ENCODE results near the gene SLC66A1. TPM values are rescaled to one million over a fixed set of nuclear protein-coding genes. Genes with fewer than 3 reads are reported as not detected.

Gene SLC66A1
- total RNA-seq, 6 donors from 2014 or later, result 15.6 to 30.3 (median 24.3) TPM

DNA sequence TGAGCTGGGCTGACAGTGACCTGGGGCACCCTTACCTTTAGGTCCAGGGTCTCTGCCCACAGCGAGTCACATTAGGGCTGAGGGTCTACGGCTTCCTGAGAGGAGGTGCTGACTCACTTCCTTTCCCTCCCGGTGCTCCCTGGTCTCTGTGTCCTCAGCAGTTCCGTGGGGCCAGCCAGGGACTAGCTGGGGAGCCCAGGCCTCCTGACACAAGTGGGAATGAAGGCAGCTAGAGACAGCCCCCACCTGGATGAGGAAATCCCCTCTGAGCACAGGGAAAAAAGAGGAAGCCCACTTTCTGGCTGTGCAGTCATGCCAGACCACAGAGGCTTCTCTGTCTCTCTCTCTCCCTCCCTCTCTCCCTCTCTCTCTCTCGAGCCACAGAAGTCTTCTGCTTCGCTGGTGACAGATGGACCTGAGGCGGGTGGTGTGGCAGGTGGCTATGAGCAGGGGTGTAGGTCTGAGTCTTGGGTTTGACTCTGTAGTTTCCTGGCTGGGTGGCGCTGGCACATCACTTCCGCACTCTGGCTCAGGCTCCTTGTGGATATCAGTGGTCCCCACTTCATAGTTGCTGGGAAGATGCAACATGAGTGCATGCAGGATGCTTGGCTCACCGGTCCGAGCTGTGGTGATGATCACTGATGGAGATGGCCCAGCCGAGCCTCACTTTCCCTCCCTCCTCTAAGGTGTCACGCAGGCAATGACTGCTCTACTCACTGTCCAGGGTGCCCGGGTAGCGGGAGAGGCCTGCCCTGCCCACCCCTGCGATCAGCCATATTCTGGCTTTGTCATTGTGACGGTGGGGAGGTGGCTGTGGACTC lies 3.5 kb downstream of the SLC66A1 start:
- Histone ChIP-seq H3K9me3 (no peaks in the 10 kb centered on the region), H3K36me3 (peaks cover 0 to 16% (median 9%) of the 10 kb centered on the region in 4 donors), H3K4me1 (peaks cover 25 to 52% (median 26%) of the 10 kb centered on the region in 4 donors), H3K4me3 (no peak overlapping the region), H3K27me3 (no peaks in the 10 kb centered on the region), H3K27ac (peak overlapping the region in 2 of 4 donors; percentile 26 to 35)
- TF ChIP-seq POLR2AphosphoS5 (IDR thresholded peaks at IDR 0.05), result no peak
- TF ChIP-seq EP300 (IDR thresholded peaks at IDR 0.05), result no peak
- TF ChIP-seq POLR2A (IDR thresholded peaks at IDR 0.05), result no peak
- no peak for DNase-seq
- 50 to 76% methylated on average over 9 to 17 of the region's 17 CpGs for WGBS, 2 donors
- ATAC-seq (ENCODE audit: low FRiP score in 2 of 2), result no peak

- H3K27ac ChIP-seq, result no peak overlapping the region
- TF ChIP-seq CTCF (IDR thresholded peaks at IDR 0.05), result no peak
- TF ChIP-seq EP300 (IDR thresholded peaks at IDR 0.05), result no peak
- no peak for TF ChIP-seq POLR2AphosphoS5 (IDR thresholded peaks at IDR 0.05)
- no peak for TF ChIP-seq POLR2A (IDR thresholded peaks at IDR 0.05)
- H3K36me3 ChIP-seq, result peaks cover 0 to 22% (median 11%) of the 10 kb centered on the region in 4 donors
- WGBS, 2 donors, result 75 to 89% methylated on average over 1 to 13 of the region's 13 CpGs
- ATAC-seq (ENCODE audit: low FRiP score in 2 of 2), result no peak
- H3K9me3 ChIP-seq, result no peaks in the 10 kb centered on the region
- no peaks in the 10 kb centered on the region for H3K27me3 ChIP-seq
- H3K4me3 ChIP-seq, result no peak overlapping the region
- H3K4me1 ChIP-seq, result peaks cover 15 to 40% (median 18%) of the 10 kb centered on the region in 4 donors
- no peak for DNase-seq
These were observed 5.2 kb downstream of the SLC66A1 start for GRCh38 chr1:19317126-19317910.

GRCh38 chr1:19319196-19319595 lies 7.1 kb downstream of the SLC66A1 start:
- no peak overlapping the region for H3K27ac ChIP-seq
- ATAC-seq (ENCODE audit: low FRiP score in 2 of 2), result no peak
- H3K36me3 ChIP-seq, result peaks cover 0 to 35% (median 19%) of the 10 kb centered on the region in 4 donors
- H3K4me3 ChIP-seq, result no peak overlapping the region
- H3K27me3 ChIP-seq, result no peaks in the 10 kb centered on the region
- 82 to 89% methylated on average over 3 of the region's 3 CpGs for WGBS, 2 donors
- H3K9me3 ChIP-seq, result no peaks in the 10 kb centered on the region
- DNase-seq, result no peak
- TF ChIP-seq EP300 (IDR thresholded peaks at IDR 0.05) (no peak), CTCF (IDR thresholded peaks at IDR 0.05) (no peak), POLR2A (IDR thresholded peaks at IDR 0.05) (no peak), POLR2AphosphoS5 (IDR thresholded peaks at IDR 0.05) (no peak)
- peaks cover 3 to 23% (median 7%) of the 10 kb centered on the region in 4 donors for H3K4me1 ChIP-seq

DNA sequence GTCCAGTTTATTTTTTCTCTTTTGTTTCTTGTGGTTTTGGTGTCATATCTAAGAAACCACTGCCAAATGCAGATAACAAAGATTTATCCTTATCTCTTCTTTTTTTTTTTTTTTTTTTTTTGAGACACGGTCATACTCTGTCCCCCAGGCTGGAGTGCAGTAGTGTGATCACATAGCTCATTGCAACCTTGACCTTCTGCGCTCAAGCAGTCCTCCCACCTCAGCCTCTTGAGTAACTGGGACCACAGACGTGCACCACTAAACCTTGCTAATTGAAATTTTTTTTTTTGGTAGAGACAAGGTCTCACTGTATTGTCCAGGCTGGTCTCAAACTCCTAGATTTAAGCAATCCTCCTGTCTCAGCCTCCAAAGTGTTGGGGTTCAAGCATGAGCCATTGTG lies 8.9 kb downstream of the SLC66A1 start:
- no peaks in the 10 kb centered on the region for H3K27me3 ChIP-seq

More for the DNA sequence above, 8.9 kb downstream of the SLC66A1 start:
- Histone ChIP-seq H3K27ac (no peak overlapping the region), H3K4me1 (peaks cover 0 to 5% (median 0%) of the 10 kb centered on the region in 4 donors), H3K9me3 (no peaks in the 10 kb centered on the region), H3K4me3 (no peak overlapping the region), H3K36me3 (peaks cover 10 to 54% (median 36%) of the 10 kb centered on the region in 4 donors)
- WGBS, 2 donors, result 89 to 90% methylated on average over 3 of the region's 3 CpGs
- ATAC-seq (ENCODE audit: low FRiP score in 2 of 2) (no peak), DNase-seq (no peak)
- TF ChIP-seq POLR2AphosphoS5 (IDR thresholded peaks at IDR 0.05) (no peak), CTCF (IDR thresholded peaks at IDR 0.05) (no peak), EP300 (IDR thresholded peaks at IDR 0.05) (no peak), POLR2A (IDR thresholded peaks at IDR 0.05) (no peak)
